Neural cell (in vitro differentiated cells): ENCODE measurements around the gene SH3BP4. TPM values are rescaled to one million over a fixed set of nuclear protein-coding genes. Genes with fewer than 3 reads are reported as not detected.

Experiments
- H2AFZ ChIP-seq: fragments of 200-600, 300-800 bp; sonication (generic), shearing (Covaris generic); 2 replicates; pipeline ENCODE4 v1.6.0; 2014; ENCODE audit warnings: low read depth, mild to moderate bottlenecking, antibody characterized with exemption, low read length, moderate library complexity
- H3F3A ChIP-seq: fragments of 200-600 bp; shearing (Covaris generic); 2 replicates; pipeline ENCODE4 v1.6.1; 2016; ENCODE audit warnings: mild to moderate bottlenecking, moderate library complexity, mixed read lengths, antibody characterized with exemption, low read length; ENCODE audit not compliant: insufficient read depth, poor library complexity, severe bottlenecking
- H3K27ac ChIP-seq: fragments of 200-600, 300-800 bp; sonication (generic), shearing (Covaris generic); 2 replicates; pipeline ENCODE4 v1.5.1; 2014; ENCODE audit warnings: mild to moderate bottlenecking, low read length, moderate library complexity
- H3K27me3 ChIP-seq: fragments of 300-800, 200-600 bp; sonication (generic), shearing (Covaris generic); 2 replicates; pipeline ENCODE4 v1.6.0; 2014; ENCODE audit warnings: mild to moderate bottlenecking, low read depth, low read length, moderate library complexity; ENCODE audit not compliant: insufficient read depth
- H3K36me3 ChIP-seq: fragments of 300-800, 200-600 bp; sonication (generic), shearing (Covaris generic); 2 replicates; pipeline ENCODE4 v1.5.1; 2014; ENCODE audit warnings: mild to moderate bottlenecking, antibody characterized with exemption, low read length, moderate library complexity; ENCODE audit not compliant: insufficient read depth
- H3K4me2 ChIP-seq: fragments of 300-800, 200-600 bp; sonication (generic), shearing (Covaris generic); 2 replicates; pipeline ENCODE4 v1.6.0; 2014; ENCODE audit warnings: mild to moderate bottlenecking, low read length
- H3K4me3 ChIP-seq: fragments of 300-800, 200-600 bp; sonication (generic), shearing (Covaris generic); 2 replicates; pipeline ENCODE4 v1.5.1; 2014; ENCODE audit warnings: mild to moderate bottlenecking, low read length, moderate library complexity
- H3K79me2 ChIP-seq: fragments of 200-600 bp; shearing (Covaris generic); replicated peaks from 2 replicates; pipeline ENCODE4 v1.6.0; 2014; ENCODE audit warnings: mild to moderate bottlenecking, low read length, moderate library complexity; ENCODE audit not compliant: insufficient read depth
- H3K9ac ChIP-seq: fragments of 300-800, 200-600 bp; sonication (generic), shearing (Covaris generic); 2 replicates; pipeline ENCODE4 v1.6.1; 2016; ENCODE audit warnings: mild to moderate bottlenecking, low read length, mixed read lengths
- H3K9me2 ChIP-seq: fragments of 200-600 bp; shearing (Covaris generic); 2 replicates; pipeline ENCODE4 v1.6.1; 2016; ENCODE audit warnings: mild to moderate bottlenecking, low read length, mixed read lengths; ENCODE audit not compliant: insufficient read depth
- H3K9me3 ChIP-seq: fragments of 200-600, 300-800 bp; sonication (generic), shearing (Covaris generic); 2 replicates; pipeline ENCODE4 v1.6.1; 2016; ENCODE audit warnings: mild to moderate bottlenecking, mixed run types, low read length, moderate library complexity, mixed read lengths
- H4K20me1 ChIP-seq: fragments of 200-600 bp; shearing (Covaris generic); 2 replicates; pipeline ENCODE4 v1.6.1; 2016; ENCODE audit warnings: mild to moderate bottlenecking, mixed run types; ENCODE audit not compliant: insufficient read depth
- EP300 ChIP-seq: fragments of 450-650 bp; conservative IDR thresholded peaks from 2 replicates; pipeline ENCODE4 v1.6.1; 2014; ENCODE audit warnings: antibody characterized with exemption, mild to moderate bottlenecking, moderate library complexity; ENCODE audit not compliant: poor library complexity, severe bottlenecking
- EZH2 ChIP-seq: fragments of 200-600, 300-800 bp; shearing (Covaris generic), sonication (generic); IDR thresholded peaks from 2 replicates; pipeline ENCODE4 v1.6.1; 2014; ENCODE audit warnings: antibody characterized with exemption, low read length, borderline replicate concordance, mild to moderate bottlenecking; ENCODE audit not compliant: insufficient read depth, poor library complexity, severe bottlenecking
- MXI1 ChIP-seq: fragments of 450-650 bp; conservative IDR thresholded peaks from 2 replicates; pipeline ENCODE4 v1.6.1; 2014; ENCODE audit warnings: antibody characterized with exemption, mild to moderate bottlenecking; ENCODE audit not compliant: poor library complexity, severe bottlenecking
- POLR2AphosphoS5 ChIP-seq: IDR thresholded peaks from 2 replicates; pipeline ENCODE4 v1.6.1; 2012
- RAD21 ChIP-seq: fragments of 450-650 bp; conservative IDR thresholded peaks from 2 replicates; pipeline ENCODE4 v1.6.1; 2014; ENCODE audit warnings: antibody characterized with exemption, mild to moderate bottlenecking, moderate library complexity
- REST ChIP-seq: IDR thresholded peaks from 2 replicates; pipeline ENCODE4 v1.6.1; 2012; ENCODE audit warnings: borderline replicate concordance
- SMC3 ChIP-seq: fragments of 450-650 bp; conservative IDR thresholded peaks from 2 replicates; pipeline ENCODE4 v1.6.1; 2014; ENCODE audit warnings: antibody characterized with exemption, mild to moderate bottlenecking, moderate library complexity; ENCODE audit not compliant: poor library complexity
- TAF1 ChIP-seq: IDR thresholded peaks from 2 replicates; pipeline ENCODE4 v1.6.1; 2012; ENCODE audit warnings: low read depth
- polyA plus RNA-seq: library from polyadenylated mRNA; depleted of rRNA; stranded (reverse); fragments of >200 nt; gene quantifications from 2 replicates; pipeline ENCODE4 v1.2.3, GENCODE V29; 2014
- TF ChIP-seq, protein P1 (sequence below): fragments of 450-650 bp; IDR thresholded peaks from 2 replicates; pipeline ENCODE4 v1.5.1; 2014; ENCODE audit warnings: antibody characterized with exemption, mild to moderate bottlenecking, moderate library complexity; ENCODE audit not compliant: poor library complexity, severe bottlenecking

The SH3BP4 gene
- polyA plus RNA-seq, 1 donor from 2014 or later: 3.3 TPM

DNA sequence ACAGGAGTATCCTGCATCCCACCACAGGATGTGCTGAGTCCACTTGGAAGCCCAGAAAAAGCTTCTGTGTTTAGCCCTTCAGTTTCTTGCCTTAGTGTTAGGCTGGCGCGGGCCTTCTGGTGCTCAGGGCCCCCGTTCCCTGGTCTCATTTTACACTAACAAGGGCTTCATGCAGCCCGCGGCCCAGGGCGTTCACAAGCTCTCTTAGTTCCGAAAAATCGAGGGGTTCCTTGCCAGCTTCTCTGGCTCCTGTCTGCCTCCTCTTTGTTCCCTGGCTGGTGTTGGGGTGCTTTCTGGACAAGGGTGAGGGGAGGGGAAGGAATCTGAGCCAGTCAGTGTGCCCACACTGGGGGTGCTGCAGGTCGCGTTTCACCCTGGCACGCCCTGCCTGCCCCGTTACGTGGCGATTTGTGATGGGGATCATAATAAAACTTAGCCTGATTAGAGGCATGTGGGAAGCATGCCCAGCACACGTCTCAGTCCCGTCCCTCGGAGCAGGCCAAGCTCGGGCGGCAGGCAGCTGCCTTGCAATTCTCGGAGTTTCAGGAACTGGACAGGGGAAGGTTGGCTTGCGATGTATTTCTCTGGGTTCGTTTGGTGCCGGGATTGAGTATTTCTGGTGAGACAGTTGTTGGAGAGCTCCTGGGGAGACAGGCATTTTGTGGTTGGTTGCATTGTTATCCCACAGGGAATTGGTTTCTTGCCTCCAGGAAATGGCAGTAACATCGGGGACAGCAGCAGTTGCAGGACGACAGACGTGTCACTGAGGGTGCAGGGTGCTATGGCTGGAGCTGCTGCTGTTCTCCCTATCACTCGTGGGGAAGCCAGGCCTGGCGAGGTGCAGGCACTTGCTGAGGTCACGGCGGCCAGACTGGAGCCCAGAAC, 22.9 kb downstream of the SH3BP4 start:
- TF ChIP-seq, protein P1, sequence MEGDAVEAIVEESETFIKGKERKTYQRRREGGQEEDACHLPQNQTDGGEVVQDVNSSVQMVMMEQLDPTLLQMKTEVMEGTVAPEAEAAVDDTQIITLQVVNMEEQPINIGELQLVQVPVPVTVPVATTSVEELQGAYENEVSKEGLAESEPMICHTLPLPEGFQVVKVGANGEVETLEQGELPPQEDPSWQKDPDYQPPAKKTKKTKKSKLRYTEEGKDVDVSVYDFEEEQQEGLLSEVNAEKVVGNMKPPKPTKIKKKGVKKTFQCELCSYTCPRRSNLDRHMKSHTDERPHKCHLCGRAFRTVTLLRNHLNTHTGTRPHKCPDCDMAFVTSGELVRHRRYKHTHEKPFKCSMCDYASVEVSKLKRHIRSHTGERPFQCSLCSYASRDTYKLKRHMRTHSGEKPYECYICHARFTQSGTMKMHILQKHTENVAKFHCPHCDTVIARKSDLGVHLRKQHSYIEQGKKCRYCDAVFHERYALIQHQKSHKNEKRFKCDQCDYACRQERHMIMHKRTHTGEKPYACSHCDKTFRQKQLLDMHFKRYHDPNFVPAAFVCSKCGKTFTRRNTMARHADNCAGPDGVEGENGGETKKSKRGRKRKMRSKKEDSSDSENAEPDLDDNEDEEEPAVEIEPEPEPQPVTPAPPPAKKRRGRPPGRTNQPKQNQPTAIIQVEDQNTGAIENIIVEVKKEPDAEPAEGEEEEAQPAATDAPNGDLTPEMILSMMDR: no peak
- TF ChIP-seq POLR2AphosphoS5 (no peak), RAD21 (no peak), TAF1 (no peak), EP300 (no peak), MXI1 (no peak), SMC3 (no peak), EZH2 (no peak)
- H3K79me2 ChIP-seq: peaks cover 50% of the 10 kb centered on the region
- no peak overlapping the region for H3K27ac ChIP-seq
- H3F3A ChIP-seq: no peaks in the 10 kb centered on the region
- no peak overlapping the region for H3K9ac ChIP-seq
- no peak overlapping the region for H3K4me3 ChIP-seq
- no peak overlapping the region for H3K4me2 ChIP-seq
- no peaks in the 10 kb centered on the region for H3K27me3 ChIP-seq
- H3K9me3 ChIP-seq: peaks cover 4% of the 10 kb centered on the region
- no peaks in the 10 kb centered on the region for H3K9me2 ChIP-seq
- no peaks in the 10 kb centered on the region for H3K36me3 ChIP-seq
- no peaks in the 10 kb centered on the region for H4K20me1 ChIP-seq
- H2AFZ ChIP-seq: no peak overlapping the region

- no peaks in the 10 kb centered on the region for H3F3A ChIP-seq
- no peak overlapping the region for H3K27ac ChIP-seq
- peaks cover 6% of the 10 kb centered on the region for H3K9me3 ChIP-seq
- peaks cover 57% of the 10 kb centered on the region for H3K79me2 ChIP-seq
- H3K4me2 ChIP-seq: no peak overlapping the region
- no peak for TF ChIP-seq RAD21
- no peak for TF ChIP-seq POLR2AphosphoS5
- TF ChIP-seq SMC3: no peak
- no peak for TF ChIP-seq EZH2
- no peak for TF ChIP-seq MXI1
- TF ChIP-seq, protein P1: no peak
- no peak for TF ChIP-seq REST
- no peak for TF ChIP-seq EP300
- TF ChIP-seq TAF1: no peak
- H3K36me3 ChIP-seq: no peaks in the 10 kb centered on the region
- H4K20me1 ChIP-seq: no peaks in the 10 kb centered on the region
- H3K9ac ChIP-seq: no peak overlapping the region
- H3K4me3 ChIP-seq: no peak overlapping the region
- no peak overlapping the region for H2AFZ ChIP-seq
- H3K27me3 ChIP-seq: no peaks in the 10 kb centered on the region
- no peaks in the 10 kb centered on the region for H3K9me2 ChIP-seq
Measured at GRCh38 chr2:234975611-234976010, 23.8 kb downstream of the SH3BP4 start.
